ENCODE data around the gene BICRAL.
"Not testable (repeated sequence)": the region's sequence is repeated elsewhere in the genome, so short reads cannot be mapped to it uniquely, and the experiment has no call there.

BICRAL gene

GRCh38 chr6:42834056-42834455 lies 52.2 kb downstream of the BICRAL start:
- no peak for DNase-seq (ENCODE audit: low read depth)

- no peak for DNase-seq (ENCODE audit: low read depth)
Measured at GRCh38 chr6:42841844-42842584, 60.2 kb downstream of the BICRAL start.

DNA sequence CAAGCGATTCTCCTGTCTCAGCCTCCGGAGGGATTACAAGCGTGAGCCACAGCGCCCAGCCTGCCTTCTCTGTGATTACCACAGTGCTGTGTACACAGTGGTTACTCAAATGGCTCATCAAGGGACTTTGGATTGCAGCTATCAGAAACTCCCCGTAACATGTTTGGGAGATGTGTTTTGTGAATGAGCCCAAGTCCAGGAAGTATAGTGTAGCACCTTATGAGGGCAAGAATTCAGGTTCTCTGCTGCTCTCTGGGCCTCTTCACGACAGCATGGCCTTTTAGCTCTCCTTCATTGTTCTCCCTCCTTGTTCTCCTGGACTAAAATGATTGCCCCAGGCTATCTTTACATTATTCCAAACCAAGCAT lies 63.5 kb downstream of the BICRAL start:
- no peak for DNase-seq (ENCODE audit: low read depth)

- DNase-seq (ENCODE audit: low read depth), result no peak
Measured at GRCh38 chr6:42846505-42846904, 64.7 kb downstream of the BICRAL start.

GRCh38 chr6:42848700-42849099 lies 66.8 kb downstream of the BICRAL start:
- DNase-seq (ENCODE audit: low read depth), result no peak

DNA sequence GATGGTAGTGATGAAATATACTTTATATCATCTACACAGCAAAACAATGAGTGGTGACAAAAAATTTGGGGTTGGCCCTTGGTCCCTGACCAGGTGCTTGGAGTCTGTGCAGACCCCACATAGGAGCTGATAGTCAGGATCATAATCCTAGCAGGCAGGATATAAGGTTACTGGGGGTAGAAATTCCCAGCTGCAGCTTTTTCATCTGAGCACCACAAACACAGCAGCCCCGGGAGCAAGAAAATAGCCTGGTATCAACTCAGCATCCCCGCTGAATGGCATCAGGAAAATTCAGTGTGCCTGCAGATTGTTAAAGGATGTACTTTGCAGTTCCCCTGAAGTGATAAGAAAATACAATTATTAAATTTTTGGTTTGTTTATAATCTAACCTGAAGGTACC lies 69.7 kb downstream of the BICRAL start:
- no peak for DNase-seq (ENCODE audit: low read depth)

GRCh38 chr6:42860036-42860435 lies 78.2 kb downstream of the BICRAL start:
- no peak for DNase-seq (ENCODE audit: low read depth)

DNA sequence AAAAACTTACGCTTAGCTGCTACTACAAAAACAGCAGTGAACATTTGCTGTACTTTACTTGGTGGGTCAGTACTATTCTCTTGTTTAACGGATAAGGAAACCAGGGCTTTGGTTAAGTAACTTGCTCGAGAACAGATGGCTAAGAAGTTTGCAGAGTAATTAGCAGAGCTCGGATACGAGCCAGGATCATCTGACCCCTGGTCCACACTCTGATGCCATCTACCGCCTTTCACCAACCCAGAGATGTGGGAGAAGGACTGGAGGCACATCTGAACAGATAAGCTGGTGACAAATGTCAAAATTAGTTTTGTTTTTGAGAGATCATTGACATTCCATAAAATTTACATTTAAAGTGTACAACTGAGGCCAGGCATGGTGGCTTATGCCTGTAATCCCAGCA lies 78.6 kb downstream of the BICRAL start:
- no peak for DNase-seq (ENCODE audit: low read depth)

DNA sequence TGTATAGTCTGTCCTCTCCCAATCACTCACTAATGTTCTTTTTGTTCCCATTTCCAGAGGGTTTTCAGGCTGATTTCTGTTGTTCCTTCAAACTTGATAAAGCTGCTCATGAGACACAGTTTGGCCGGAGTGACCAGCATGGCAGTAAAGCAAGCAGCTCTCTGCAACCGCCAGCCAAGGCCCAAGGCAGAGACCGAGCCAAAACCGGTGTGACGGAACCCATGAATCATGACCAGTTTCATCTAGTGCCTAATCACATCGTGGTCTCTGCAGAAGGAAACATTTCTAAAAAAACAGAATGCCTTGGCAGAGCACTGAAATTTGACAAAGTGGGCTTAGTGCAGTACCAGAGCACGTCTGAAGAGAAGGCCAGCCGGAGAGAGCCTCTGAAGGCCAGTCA lies 82.8 kb downstream of the BICRAL start:
- peak; percentile 18 for DNase-seq (ENCODE audit: low read depth)

DNA sequence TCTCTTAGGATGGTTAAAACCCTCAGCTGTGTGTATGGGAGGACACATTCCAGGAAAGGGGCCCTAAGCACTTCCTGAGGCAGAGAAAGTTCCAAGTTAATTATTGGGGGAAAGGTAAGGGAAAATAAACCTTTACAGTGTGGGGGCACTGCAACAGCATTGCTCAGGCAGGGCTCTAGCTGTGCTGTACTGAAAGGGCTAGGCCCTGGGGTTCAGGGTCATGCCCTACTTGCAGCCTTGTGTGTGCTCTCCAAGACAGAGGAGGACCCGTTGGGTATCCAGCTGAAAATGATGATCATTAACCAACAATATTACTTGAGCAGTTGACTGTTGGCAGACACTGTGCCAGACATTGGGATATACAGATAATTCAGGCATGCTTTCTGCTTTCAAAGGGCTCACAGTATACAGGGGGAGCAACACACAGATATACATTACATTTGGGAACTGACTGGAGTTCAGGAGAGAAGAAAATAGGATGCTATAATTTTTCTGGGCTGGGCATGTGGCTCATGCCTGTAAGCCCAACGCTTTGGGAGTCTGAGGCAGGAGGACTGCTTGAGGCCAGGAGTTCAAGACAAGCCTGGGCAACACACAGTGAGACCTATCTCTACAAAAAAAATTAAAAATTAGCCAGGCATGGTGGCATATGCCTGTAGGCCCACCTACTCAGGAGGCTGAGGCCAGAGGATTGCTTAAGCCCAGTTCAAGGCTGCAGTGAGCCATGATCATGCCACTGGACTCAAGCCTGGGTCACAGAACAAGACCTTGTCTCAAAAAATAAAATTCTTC lies 88.5 kb downstream of the BICRAL start:
- DNase-seq (ENCODE audit: low read depth), result no peak

- DNase-seq (ENCODE audit: low read depth), result no peak
Measured at GRCh38 chr6:42871711-42872110, 89.9 kb downstream of the BICRAL start.

DNA sequence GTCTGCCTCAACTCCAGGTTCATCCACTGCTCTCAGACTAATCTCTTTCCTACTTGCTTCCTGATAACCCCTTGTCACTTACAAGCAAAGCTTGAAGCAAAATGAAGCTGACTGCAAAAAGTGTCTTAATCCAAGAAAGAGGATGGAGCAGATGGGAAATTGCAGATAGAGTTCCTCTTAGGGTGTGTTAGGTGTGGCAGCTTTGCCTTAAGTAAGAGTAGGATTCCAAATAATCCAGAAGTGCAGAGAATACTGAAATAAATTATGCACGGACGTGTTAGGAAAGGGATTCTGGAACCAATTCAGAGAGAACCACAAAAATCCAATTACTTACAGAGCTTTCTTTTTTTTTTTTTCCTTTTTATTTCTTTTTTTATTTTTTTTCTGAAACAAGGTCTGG lies 91.5 kb downstream of the BICRAL start:
- DNase-seq (ENCODE audit: low read depth), result no peak

DNA sequence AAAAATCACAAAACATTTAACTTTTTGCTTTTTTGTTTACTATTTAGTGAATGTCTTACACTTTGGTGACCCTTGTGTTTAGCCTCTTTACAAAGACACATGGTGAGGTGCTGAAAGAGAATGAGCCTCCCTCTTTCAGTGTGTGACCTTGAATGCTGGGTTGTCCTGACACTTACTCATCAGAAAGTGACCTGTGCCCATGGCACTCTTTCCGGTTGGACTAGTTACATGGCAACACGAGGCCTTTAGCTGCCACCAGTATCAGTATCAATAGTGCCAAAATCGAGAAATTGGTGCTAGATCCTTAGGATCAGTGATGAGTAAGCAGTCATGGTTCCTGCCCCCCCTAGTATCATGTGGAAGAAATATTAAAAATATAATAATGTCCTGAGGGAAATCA lies 95.8 kb downstream of the BICRAL start:
- no peak for DNase-seq (ENCODE audit: low read depth)

GRCh38 chr6:42879372-42880239 lies 97.8 kb downstream of the BICRAL start, which contains the start of gene RPL7L1:
Gene RPL7L1 (plus strand): TSS chr6:42879616. CDS start chr6:42879911, 295 bp downstream.
- DNase-seq (ENCODE audit: low read depth), result peak; percentile 88

DNA sequence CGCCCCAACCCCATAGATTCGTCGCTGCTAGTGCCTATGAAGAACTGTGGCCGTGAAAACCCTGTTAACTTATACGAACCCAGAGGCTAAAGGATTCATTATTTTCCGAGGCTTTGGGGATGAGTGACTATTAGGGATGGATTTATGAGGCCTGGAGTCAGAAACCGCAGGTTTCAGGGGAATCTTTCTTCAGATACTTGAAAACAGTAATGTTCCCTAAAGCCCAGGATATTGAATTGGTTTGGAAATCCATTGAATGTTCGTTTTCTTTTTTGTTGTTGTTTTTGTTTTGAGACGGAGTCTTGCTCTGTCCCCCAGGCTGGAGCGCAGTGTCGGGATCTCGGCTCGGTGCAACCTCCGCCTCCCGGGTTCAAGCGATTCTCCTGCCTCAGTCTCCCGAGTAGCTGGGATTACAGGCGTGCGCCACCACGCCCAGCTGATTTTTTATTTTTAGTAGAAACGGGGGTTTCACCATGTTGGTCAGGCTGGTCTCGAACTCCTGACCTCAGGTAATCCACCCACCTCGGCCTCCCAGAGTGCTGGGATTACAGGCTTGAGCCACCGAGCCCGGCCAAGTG lies 98.5 kb downstream of the BICRAL start:
- not testable (repeated sequence) for DNase-seq (ENCODE audit: low read depth)

GRCh38 chr6:42880871-42881270 lies 99.0 kb downstream of the BICRAL start:
- not testable (repeated sequence) for DNase-seq (ENCODE audit: low read depth)

GRCh38 chr6:42885702-42886101 lies 103.8 kb downstream of the BICRAL start:
- DNase-seq (ENCODE audit: low read depth), result peak; percentile 85

DNA sequence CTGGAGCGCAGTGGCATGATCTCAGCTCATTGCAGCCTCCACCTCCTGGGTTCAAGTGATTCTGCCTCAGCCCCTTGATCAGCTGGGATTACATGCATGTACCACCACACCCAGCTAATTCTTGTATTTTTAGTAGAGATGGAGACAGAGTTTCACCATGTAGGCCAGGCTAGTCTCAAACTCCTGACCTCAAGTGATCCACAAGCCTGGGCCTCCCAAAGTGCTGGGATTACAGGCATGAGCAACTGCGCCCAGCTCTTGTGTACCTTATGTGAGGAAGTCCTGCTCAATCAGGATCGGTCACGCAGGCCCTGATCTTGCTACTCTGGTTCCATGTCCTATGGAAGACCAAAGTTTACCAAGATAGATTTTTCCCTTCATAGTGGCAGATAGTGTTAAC lies 106.3 kb downstream of the BICRAL start:
- DNase-seq (ENCODE audit: low read depth), result not testable (repeated sequence)

DNA sequence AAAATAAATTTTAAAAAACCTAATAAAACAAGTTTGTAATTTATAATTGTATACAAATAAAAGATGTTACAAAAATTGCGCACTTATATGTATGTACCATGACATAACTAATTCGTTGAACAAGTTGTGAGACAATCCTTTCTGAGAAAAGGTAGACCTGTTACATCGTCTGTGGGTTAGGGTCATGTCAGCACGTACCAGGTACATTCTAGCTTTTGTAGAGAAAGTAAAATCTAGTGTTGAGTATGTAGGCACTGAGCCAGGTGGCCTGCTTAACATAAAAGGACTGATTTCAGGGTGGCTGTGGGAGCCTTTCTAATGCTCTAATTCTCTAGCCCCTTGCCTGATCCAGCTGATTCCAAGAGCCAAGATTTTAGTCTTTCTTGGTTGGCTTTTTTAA lies 108.0 kb downstream of the BICRAL start:
- peak; percentile 53 for DNase-seq (ENCODE audit: low read depth)

DNA sequence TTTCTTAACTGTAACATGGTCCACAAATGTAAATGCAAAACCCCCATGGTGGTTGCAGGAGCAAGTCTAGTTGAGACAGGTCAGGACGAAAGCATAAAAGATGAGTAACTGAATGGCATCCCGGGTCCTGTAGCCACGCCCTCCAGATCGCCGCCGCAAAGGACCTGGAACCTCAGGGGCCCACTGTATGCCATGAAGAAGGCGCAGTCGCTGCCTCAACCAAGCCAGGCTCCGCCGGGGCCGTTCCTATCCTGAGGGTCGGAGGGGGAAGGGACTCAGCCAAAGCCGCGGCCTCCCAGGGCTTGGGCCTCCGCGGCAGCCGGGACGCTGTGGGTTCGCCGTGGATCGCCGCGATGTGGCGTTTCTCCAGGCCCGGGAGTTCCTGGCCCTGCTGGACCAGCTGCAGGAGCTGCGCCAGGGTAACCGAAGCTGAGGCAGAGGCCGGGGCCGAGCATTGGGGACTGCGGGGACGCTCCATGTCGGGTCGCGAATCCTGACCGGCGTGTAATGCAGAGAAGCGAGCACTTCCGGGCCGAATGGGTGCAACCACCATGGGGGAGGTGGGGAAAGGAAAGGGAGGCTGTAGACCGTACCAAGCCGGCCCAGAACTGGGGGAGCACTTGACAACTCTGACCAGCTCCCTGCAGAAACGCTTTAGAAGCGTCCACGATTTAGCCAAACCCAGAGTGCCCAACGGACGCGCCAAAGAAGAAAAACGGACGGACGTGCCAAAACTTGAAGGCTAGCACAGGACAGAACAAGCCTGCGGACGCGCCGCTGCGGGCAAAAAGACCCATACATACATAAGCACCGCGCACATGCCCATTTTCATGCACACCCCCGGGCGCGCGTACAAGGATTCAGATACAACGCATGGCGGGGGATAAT lies 108.7 kb downstream of the BICRAL start:
- DNase-seq (ENCODE audit: low read depth), result peak; percentile 98

DNA sequence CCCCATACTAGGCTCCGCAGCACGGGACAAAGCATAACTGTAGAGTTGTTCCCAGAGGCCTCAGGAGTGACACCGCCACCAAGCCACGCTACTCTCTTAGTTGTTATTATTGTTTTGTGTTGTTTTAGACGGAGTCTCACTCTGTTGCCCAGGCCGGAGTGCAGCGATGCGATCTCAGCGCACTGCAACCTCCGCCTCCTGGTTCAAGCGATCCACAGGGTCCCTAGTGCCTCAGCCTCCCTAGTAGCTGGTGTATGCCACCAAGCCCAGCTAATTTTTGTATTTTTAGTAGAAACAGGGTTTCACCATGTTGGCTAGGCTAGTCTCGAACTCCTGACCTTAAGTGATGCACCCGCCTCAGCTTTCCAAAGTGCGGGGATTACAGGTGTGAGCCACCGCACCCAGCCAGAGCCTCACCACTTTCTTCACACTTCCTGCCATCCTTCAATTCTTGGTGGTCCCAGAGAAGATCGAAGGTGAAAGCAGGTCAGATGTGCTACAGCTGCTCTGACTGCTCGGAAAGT lies 109.4 kb downstream of the BICRAL start:
- DNase-seq (ENCODE audit: low read depth), result no peak
